TTC549 (cell line): ENCODE results near the gene GPR27.

Experiments
- FAIRE-seq: peaks from 2 replicates; lab custom pipeline; 2012; peaks lifted over from hg19 to GRCh38; lab: Jason Lieb, UNC

GPR27 gene

GRCh38 chr3:71753701-71754609, at the start of gene GPR27:
Gene GPR27, plus strand, starts transcription at chr3:71753855. Its CDS starts 195 bp downstream, at chr3:71754050.
- no peak for FAIRE-seq

DNA sequence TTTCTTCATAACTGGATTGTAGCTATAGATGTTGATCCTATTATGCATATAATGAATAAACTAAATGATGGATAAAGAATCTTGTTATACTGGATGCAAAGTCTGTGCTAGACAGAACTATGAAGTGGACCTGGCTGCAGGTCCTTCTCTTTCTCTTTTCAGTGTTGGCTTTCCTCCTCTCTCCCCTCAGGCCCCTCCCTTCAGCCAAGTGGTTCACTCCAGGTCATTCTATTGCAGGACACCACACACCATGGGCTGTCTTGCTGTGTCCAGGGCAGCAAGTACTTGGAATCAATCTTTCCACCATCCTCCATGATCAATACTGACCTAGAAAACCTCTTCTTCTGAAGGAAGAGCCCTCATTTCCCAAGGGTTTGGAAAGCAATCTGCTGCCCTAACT, 48.7 kb upstream of the GPR27 start:
- no peak for FAIRE-seq

- no peak for FAIRE-seq
Observed at GRCh38 chr3:71705681-71706080, 48.0 kb upstream of the GPR27 start.

GRCh38 chr3:71707595-71707994, 46.1 kb upstream of the GPR27 start:
- no peak for FAIRE-seq

GRCh38 chr3:71708476-71709105, 45.1 kb upstream of the GPR27 start:
- FAIRE-seq = no peak

- no peak for FAIRE-seq
Observed at GRCh38 chr3:71709908-71710511, 43.6 kb upstream of the GPR27 start.

GRCh38 chr3:71710906-71711494, 42.7 kb upstream of the GPR27 start:
- FAIRE-seq = peak; percentile 90

DNA sequence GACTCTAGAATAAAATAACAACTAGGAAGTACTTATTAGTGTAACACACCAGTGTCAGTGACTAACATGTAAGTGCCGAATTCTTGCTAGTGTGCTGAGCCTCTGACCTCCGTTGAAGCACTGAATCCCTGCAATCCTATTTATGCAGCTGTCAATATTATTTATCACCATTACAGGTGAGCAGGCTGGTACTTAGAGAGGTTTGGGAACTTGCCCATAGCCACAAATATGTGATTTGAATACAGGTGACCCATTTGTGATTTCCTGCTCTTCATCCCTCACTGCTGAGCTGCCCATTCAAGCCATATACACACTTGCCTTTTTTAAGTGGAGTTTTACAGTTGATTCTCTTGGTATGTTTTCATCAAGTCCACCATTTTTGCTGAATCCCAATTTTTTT, 40.6 kb upstream of the GPR27 start:
- FAIRE-seq = no peak

GRCh38 chr3:71714595-71714994, 39.1 kb upstream of the GPR27 start:
- FAIRE-seq = no peak

GRCh38 chr3:71718072-71718471, 35.6 kb upstream of the GPR27 start:
- no peak for FAIRE-seq

DNA sequence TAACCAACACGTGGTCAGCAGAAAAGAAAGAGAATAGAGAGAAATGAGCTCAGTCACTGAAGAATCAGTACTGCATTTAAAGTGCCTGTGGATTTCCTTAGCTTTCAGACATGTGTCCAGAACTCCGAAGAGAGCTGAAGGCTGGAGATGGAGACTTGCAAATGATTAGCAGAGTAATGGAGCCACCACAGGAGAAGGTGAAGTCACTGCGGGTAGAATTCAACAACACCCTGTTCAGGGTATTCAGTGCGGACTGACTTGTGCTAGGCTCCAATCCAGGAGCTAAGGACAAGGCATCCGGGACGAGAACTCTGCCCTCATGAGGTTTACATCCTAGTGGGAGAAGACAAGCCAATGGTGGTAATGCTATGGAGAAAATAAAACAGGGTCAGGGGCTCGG, 32.7 kb upstream of the GPR27 start:
- FAIRE-seq = no peak

DNA sequence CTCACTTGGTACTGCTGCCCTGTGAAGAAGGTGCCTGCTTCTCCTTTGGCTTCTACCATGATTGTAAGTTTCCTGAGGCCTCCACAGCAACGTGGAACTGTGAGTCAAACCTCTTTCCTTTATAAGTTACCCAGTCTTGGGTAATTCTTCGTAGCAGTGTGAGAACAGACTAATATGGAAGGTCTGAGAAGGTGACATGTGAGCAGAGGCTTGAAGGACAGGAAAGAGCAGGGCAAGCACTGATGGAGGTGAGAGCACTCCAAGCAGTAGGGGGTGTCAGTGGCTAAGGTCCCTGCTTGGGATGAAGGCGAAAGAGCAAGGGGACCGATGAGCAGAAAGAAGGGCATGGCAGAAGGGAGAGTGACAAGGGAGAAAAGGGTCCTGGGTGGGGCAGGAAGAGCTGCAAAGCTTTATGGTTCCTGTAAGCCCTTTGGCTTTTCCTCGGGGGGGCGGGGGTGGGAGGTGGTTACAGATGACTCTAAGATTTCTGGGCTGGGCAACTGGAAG, 32.0 kb upstream of the GPR27 start:
- FAIRE-seq = no peak

DNA sequence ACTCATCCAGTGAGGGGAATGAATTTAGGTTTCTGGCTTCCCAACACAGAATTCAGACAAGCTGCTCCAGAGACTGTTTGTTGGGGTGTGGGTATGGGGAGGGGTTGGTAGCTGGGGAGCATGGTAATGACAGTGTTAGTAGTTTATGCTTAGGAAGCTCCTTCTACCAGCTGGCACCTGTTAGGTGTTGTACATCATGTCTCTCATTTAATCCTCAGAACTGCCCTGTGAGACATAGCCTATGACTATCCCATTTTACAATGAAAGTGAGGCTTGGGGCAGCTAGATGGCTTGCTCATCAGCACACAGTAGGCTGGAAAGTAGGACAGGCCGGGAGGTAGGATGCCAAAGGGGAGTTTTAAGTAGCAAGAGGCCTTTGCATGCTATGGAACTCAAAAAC, 31.0 kb upstream of the GPR27 start:
- no peak for FAIRE-seq

GRCh38 chr3:71723452-71724170, 30.0 kb upstream of the GPR27 start:
- FAIRE-seq = no peak

- FAIRE-seq = no peak
Observed at GRCh38 chr3:71724171-71724453, 29.5 kb upstream of the GPR27 start.

GRCh38 chr3:71724584-71725270, 28.9 kb upstream of the GPR27 start:
- no peak for FAIRE-seq

- no peak for FAIRE-seq
Observed at GRCh38 chr3:71725271-71725991, 28.2 kb upstream of the GPR27 start, which contains the start of gene EIF4E3. Gene EIF4E3, minus strand, starts transcription at chr3:71725402. Its CDS starts 35 bp downstream, at chr3:71725367.

GRCh38 chr3:71726146-71726545, 27.5 kb upstream of the GPR27 start:
- FAIRE-seq = no peak

DNA sequence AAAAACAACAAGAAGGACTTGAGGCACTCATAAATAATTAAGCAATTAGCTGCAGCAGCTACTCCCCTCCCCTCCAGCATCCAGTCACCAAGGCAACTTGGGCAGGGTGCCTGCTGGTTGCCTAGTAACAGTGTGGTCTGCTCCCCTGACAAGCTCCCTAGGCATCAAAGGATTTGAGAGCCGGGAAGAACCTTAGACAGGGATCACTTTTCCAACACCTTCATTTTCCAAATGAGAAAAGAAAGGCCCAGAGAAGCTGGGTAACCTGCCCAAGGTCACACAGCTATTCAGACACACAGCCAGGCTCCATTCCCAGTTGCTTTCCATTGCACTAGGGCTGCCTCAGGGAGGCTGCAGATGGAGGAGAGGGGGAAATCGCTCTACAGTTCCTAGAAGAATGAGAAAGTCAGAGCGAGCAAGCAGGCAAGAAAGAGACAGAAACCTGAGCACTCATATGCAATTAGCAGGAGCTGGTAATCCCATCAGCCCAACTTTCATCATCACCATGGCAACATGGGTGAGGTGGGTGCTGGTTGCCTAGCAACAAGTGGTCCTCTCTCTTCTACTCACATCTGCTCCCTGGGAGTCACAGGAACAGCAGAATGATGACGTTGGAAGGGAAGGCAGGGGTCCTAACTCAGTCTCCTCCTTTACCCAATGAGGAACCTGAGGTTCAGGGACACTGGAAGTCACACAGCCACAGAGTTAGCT, 24.9 kb upstream of the GPR27 start:
- no peak for FAIRE-seq

DNA sequence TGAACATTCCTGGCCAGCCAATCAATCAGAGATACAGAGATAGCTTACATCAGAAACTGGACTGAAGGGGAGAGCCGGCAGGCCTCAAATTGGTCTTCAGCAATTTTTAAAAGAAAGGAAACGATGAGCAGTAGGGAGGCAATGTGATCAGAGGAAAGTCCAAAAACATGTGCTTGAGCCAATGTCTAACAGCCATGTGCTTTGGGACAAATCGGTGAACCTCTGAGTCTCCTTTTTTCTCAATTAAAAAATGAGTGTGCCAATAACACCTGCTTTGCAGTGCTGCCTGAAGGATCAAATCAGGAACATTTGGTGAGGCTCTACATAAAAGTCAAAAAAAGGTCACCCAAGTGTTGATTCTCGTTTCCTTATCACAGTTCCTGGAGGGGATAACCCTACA, 21.0 kb upstream of the GPR27 start:
- FAIRE-seq = no peak
